ENCODE results near the gene SPATA12.

- no peak for TF ChIP-seq EZH2phosphoT487 (IDR thresholded peaks at IDR 0.05; ENCODE audit: borderline replicate concordance, low read length)
- no peak for TF ChIP-seq EZH2 (IDR thresholded peaks at IDR 0.05; ENCODE audit: low read length, unreplicated experiment)
- TF ChIP-seq CTCF (conservative IDR thresholded peaks at IDR 0.05; ENCODE audit: low read depth, low read length): no peak
Measured at GRCh38 chr3:57088503-57088902, 28.0 kb downstream of the SPATA12 start.
